OCI-LY7 (cell line): ENCODE data around the gene ZNF554.
"Not testable (repeated sequence)": the region's sequence is repeated elsewhere in the genome, so short reads cannot be mapped to it uniquely, and the experiment has no call there.

Experiments used
- EZH2phosphoT487 ChIP-seq: fragments of 200-600 bp; sonication (generic); IDR thresholded peaks from 2 replicates; pipeline ENCODE4 v1.6.1; 2018; ENCODE audit warnings: low read depth, borderline replicate concordance, mild to moderate bottlenecking, mixed run types, antibody characterized with exemption, low read length, moderate library complexity, mixed read lengths
- TF ChIP-seq, protein P1 (sequence below): fragments of 200-600 bp; sonication (generic); conservative IDR thresholded peaks from 2 replicates; pipeline ENCODE4 v1.5.1; 2014; ENCODE audit warnings: mild to moderate bottlenecking, antibody characterized with exemption, low read length, moderate library complexity, mixed read lengths

DNA sequence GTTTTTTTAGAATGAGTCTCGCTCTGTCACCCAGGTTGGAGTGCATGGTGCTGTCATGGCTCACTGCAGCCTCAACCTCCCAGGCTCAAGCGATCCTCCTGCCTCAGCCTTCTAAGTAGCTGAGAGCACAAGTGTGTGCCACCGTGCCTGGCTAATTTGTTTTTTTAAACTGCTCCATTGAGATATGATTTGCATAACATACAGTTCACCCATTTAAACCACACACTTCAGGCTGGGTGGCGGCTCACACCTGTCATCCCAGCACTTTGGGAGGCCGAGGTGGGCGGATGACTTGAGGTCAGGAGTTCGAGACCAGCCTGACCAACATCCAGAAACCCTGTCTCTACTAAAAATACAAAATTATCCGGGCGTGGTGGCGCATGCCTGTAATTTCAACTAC is 27.0 kb upstream of the ZNF554 start:
- TF ChIP-seq, protein P1, sequence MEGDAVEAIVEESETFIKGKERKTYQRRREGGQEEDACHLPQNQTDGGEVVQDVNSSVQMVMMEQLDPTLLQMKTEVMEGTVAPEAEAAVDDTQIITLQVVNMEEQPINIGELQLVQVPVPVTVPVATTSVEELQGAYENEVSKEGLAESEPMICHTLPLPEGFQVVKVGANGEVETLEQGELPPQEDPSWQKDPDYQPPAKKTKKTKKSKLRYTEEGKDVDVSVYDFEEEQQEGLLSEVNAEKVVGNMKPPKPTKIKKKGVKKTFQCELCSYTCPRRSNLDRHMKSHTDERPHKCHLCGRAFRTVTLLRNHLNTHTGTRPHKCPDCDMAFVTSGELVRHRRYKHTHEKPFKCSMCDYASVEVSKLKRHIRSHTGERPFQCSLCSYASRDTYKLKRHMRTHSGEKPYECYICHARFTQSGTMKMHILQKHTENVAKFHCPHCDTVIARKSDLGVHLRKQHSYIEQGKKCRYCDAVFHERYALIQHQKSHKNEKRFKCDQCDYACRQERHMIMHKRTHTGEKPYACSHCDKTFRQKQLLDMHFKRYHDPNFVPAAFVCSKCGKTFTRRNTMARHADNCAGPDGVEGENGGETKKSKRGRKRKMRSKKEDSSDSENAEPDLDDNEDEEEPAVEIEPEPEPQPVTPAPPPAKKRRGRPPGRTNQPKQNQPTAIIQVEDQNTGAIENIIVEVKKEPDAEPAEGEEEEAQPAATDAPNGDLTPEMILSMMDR, result not testable (repeated sequence)
- TF ChIP-seq EZH2phosphoT487, result not testable (repeated sequence)
